LHCN-M2 (cell line): ENCODE results near the gene PRPS1. TPM values are rescaled to one million over a fixed set of nuclear protein-coding genes. Genes with fewer than 3 reads are reported as not detected.
"Not testable (repeated sequence)": the region's sequence is repeated elsewhere in the genome, so short reads cannot be mapped to it uniquely, and the experiment has no call there.

Experiments
- DNase-seq: peaks from one replicate; pipeline ENCODE4 v3.0.0-alpha.2; 2012; ENCODE audit warnings: low read depth
- total RNA-seq: library from RNA; depleted of rRNA; stranded (reverse); fragments of >200 nt; gene quantifications from 2 replicates; pipeline ENCODE4 v1.2.3, GENCODE V29; 2014

PRPS1 gene
- total RNA-seq, 1 experiment from 2014 or later: 42.5 TPM

DNA sequence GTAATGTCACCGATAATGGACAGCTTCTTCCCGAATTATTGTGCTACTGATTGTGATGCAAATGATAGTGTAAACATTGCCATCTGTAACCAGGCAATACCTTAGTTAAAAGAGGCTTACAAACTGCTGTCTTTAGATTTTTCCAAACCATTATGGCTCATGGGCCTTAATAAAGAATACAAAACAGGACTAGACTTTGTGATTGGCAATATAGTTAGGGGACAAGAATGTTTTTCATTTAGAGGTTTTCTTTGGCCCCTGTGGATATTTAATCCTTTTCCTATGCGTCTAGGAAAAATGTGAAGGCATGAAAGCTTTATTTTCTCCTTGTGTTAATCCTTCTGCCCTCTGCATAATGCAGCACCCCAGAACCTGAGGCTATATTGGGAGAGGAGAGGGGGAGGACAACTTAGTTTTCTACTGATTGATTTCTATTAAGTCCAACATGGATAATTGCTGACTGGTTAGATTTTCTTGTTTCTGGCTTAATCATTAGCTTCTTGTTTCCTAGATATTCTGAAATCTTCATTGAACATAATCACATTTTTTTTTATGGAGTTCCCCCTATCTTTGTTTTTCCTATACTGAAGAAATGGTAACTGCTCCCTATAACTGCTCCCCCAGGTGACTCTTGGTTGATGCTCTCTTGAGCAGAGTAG lies 1.9 kb downstream of the PRPS1 start:
- DNase-seq: no peak

DNA sequence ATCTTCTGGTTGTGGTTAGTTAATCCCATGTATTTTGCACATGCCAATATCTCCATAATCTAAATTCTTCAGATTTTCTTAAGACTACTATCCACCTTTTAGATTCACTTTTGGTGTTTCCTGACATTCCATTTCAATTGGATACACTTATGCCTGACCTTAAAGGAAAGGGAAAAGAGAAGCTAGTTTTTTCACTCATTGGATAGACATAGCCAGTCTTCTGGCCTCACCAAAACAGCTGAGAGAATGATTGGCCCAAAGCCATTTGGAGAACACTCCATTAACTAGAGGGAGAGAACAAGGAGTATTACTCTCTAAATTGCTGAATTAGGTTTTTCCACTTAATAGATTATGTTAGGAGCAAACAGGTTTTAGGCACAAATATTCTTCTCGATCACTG lies 4.0 kb downstream of the PRPS1 start:
- DNase-seq: peak; percentile 27

DNA sequence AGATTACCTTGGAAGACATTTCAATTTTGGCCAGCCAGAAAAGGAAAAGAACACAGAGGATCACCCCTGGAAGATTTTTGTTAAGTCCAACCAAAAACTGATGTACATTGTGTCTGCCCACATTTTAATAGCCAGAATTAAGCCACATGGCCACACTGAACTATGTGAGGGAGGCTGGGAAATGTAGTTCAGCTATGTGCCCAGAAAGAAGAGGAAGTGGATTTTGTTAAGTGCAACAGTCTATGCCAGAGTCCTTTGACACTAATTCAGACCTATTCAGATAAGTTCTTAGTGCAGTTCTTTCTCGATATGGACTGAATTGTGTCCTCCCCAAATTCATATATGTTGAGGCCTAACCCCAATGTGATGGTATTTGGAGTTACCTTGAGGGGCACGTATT lies 18.4 kb downstream of the PRPS1 start:
- no peak for DNase-seq

DNA sequence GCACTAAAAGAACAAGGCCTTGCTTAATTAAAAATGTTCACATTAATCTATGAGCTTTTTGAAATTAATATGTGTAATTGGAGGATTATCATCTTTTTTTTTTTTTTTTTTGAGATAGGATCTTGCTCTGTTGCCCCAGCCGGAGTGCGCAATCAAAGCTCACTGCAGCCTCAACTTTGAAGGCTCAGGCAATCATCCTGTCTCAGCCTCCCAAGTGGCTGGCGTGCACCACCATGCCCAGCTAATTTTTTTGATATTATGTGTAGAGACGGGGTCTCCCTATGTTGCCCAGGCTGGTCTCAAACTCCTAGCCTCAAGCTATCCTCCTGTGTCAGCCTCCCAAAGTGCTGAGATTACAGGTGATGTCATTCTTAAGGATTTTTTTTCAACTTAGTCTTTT lies 20.0 kb downstream of the PRPS1 start:
- DNase-seq: no peak

DNA sequence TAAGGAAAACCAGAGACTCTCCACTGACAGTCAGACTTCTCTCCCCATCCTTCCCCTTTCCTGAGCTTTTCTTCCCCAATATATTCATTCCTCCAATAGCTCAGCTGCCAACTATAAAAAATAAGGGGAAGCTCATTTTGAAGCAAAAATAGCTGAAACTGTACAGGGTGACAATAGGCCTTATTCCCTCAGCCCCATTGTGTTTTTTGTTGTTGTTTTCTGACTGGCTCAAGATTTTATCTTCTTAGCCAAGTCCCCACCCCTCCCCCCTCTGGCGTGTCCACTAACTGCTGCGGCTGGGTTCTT lies 26.2 kb downstream of the PRPS1 start:
- DNase-seq: no peak

DNA sequence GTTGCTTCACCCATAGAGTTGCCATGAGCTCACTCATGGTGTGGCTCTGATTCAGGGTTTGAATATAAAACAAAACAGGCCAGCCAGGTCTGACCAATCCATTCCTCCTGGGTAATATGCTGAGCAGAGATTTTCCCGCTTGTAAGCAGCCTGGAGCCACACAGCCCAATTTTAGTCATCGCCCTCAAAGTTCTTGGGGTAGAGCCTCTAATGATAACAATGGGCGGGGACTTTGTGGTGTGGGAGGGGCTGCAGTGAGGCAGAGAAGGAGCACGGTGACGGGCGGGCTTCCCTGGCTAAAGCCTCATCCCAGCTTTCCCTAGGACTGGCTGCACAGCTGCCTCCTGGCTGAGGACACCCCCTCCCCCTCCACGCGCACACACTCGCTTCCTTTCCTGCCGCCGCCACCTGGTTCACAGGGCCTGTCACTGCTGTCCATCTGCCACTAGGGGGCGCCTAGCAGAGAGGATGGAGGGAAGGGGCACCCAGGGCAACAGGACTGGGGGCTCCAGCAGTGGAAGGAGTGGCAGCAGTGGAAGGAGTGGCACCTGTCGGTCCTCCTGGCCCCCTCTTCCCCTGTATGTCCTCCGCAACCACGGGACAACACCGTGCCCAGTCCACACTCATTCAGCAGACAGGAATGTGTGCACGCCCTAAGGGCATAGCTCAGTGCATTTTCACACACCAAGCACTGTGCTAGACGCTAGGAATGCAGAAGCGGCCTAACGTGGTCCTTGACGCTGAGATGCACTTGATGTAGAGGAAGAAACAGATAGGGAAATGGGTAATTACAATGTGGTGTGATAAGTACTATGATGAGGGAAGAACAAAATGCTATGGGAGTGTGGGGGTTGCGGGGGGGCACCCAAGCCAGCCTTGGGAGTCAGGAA lies 26.8 kb downstream of the PRPS1 start:
- DNase-seq: peak; percentile 92

DNA sequence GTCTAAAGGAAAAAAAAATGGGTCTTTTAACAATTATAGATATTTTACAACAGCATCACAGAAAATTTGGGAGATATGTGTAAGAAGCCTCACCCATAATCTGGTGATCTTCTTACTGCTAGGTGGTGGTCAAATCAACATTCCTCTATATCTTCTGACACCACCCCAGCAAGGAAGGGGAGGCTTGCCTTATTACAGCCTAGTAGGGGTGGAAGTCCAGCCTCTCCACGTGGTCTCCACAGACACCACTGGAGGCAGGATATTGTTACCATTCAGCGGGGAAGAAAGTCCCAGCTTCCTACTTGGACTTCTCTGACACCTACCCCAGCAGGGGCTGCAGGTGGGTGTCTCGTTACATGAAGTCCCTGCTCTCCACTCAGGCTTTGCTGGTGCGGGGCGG lies 28.7 kb downstream of the PRPS1 start:
- DNase-seq: no peak

DNA sequence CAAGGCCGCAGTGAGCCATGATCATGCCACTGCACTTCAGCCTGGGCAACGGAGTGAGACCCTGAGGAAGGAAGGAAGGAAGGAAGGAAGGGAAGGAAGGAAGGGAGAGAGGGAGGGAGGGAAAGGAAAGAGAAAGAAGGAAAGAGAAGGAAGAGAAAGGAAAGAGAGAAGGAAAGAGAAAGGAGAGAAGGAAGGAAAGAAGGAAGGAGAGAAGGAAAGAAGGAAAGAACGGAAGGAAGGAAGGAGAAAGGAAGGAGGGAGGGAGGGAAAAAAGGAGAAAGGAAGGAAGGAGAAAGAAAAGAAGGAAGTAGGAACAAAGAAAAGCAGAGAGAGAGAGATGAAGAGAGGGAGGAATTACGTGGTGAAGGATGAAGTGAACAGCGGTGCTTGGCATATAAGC lies 30.4 kb downstream of the PRPS1 start:
- DNase-seq: no peak

DNA sequence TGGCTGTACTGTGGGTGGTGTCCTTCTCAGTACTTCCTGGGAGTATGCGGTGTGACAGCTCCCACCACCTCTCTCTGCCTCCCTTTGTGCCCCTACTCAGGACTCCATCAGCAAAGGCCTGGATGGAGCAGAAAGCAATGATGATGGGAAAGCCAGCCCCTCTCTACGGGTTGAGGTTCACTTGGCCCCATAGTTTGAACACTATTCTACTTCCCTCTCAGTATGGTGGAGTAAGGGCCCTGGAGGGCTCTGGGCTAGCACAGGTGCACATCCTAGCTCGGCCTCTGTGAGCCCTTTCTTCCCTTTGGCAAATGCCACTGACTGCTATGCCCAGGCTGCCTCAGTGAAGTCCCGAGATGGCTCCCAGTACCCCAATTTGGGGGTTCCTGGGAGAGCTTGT lies 31.0 kb downstream of the PRPS1 start:
- no peak for DNase-seq

DNA sequence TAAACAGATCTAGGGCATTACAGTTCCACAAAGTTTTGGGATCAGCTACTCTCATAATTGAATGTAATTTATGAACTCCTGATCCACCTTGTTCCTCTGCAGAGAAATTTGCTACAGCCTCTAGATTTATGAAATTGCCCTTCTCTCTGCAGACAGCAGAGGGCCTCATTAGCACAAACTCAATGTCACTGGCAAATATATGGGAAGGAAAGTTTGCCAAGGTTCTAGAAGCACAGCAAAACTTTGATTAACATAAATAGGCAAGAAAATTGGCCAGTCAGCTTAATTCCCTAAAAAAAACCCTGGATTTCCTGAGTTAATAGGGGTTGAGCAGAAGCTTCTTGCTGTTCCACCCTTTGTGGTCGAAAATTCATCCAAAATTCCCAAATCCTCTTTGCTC lies 31.5 kb downstream of the PRPS1 start:
- peak; percentile 52 for DNase-seq

DNA sequence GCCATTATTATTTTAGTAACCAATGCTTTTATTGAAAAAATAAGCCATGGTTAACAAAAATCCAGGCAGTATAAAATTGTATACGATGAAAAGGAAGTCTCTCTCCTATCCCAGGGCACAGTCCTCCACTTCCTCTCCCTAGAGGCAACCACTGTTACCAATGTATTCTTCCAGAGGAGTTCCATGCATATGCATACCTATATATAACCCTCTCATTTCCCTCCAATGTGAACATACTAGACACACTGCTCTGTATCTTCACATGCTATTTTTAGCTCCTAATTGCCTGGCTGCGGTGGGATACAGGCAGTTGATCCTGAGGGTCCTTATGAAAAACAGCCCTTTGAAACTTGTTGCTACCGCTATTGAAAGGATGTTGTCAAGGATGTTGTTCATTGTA lies 33.8 kb downstream of the PRPS1 start:
- DNase-seq: no peak

DNA sequence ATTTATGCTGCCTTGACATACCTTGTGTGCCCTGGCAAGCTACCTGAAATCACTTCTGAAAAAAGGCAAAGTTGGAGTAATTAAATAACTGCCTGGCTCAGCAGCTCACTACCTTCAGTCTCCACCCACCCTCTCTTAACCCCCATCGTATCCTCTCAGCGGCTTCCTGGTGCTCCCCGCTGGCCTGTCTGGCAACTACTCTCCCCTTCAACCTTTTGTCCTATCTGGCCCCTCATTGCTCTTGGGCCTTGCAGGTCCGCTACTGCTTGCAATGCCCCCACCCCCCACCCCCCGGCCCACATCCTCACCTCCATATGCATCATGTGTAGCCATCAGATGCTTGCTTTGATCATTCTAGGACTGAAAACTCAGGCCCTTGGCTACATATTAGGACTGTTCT lies 34.5 kb downstream of the PRPS1 start:
- DNase-seq: no peak

DNA sequence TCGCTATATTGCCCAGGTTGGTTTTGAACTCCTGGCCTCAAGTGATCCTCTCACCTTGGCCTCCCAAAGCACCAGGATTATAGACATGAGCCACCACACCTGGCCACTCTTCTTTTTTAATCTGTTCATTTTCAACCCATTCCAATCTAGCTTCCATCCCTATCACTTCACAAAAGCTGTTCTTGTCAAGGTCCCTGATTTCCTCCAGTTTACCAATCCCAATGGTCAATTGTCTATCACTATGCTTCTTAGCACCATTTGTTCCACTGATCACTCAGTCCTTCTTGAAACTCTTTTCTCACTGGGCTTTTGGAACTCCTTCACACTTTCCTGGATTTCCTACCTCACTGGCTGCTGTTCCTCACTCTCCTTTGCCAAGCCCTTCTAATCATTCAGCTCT lies 38.6 kb downstream of the PRPS1 start:
- no peak for DNase-seq

DNA sequence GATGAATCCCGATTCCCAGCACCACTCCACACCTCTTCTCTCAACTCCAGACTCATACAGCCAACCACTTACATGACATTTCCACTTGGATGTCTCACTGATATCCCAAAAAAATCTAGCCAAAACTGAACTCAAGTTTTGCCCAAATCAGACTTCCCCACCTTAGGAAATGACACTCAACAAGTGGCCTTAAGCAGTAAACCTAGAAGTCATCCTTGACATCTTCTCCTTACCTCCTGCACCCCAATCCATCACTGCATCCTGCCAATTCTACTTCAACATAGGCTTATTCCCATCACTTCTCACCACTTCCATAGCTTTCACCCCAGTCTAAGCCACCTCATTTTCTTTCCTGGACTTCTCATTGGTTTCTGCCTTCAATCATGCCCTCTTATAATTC lies 39.1 kb downstream of the PRPS1 start:
- no peak for DNase-seq

DNA sequence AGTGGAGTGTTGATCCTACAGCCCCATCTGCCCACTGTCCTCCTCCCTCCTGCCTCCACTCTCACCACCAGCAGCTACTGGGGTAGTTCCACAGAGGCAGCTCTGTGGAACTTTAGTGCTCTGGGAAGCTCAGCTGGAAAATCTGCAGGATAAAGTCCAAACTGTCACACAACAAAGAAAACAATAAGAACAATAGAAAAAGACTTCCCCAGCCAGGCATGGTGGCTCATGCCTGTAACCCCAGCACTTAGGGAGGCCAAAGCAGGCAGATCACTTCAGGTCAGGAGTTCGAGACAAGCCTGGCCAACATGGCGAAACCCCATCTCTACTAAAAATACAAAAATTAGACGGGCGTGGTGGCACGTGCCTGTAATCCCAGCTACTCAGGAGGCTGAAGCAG lies 40.4 kb downstream of the PRPS1 start:
- DNase-seq: not testable (repeated sequence)

DNA sequence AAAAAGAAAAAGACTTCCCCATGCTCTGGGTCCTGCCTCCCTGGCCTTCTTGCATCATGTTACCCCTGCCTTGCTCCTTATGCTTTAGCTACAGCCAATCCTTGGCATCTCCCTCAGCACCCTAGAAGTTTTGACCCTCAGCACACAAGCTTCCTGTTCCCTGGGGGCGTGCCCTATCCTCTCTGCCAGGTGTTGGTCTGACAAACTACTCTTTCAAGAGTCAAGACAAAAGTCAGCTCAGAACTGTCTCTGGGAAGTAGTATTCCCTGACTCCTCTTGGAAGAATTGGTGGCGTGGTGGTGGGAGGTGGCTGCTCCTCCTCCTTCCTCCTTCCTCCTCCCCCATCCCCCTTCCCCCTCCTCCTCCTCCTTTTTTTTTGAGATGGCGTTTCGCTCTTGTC lies 41.0 kb downstream of the PRPS1 start:
- DNase-seq: no peak

DNA sequence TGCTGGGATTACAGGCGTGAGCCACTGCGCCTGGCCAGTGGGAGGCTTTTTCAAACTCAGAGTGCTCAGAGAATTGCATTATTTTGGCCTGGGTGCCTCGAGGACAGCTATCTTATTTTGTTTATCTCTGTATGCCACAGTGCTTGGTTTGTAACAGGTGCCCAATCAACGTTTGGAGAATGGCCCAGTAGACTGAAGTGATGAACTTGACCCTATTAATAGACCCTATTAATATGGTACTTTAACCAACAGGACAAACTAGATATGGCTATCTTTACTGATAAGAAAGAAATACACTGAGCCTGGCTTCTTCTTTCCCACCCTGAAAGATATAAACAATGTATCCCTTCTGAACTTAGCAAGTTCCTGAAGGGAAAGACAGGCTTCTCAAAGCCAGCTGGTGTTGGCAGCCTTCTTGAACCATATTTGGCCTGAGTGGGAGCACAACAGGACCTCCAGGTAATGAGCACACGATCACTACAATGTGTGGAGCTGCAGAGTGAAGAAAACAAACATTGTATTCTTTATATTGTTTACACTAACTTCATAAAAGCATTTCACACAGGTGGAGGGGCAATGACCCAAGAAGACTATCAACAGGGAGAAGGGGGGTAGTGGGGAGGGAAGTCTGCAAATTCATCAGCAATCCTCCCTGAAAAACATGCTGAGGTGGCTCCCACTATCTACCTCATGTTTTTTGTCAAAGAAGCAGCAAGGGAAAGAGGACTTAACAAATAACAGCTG lies 41.7 kb downstream of the PRPS1 start:
- DNase-seq: no peak

DNA sequence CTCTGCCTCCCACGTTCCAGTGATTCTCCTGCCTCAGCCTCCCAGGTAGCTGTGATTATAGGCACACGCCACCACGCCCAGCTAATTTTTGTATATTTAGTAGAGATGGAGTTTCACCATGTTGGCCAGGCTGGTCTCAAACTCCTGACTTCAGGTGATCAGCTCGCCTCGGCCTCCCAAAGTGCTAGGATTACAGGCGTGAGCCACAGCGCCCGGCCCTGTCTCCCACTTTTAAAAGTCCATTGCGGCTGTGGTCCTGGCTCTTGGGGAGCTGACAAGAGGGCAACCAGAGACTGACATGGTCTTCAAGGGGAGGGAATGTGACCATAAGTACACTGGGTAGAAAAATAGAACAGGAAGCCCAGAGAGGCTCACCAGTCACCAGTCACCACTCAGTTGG lies 42.9 kb downstream of the PRPS1 start:
- not testable (repeated sequence) for DNase-seq

DNA sequence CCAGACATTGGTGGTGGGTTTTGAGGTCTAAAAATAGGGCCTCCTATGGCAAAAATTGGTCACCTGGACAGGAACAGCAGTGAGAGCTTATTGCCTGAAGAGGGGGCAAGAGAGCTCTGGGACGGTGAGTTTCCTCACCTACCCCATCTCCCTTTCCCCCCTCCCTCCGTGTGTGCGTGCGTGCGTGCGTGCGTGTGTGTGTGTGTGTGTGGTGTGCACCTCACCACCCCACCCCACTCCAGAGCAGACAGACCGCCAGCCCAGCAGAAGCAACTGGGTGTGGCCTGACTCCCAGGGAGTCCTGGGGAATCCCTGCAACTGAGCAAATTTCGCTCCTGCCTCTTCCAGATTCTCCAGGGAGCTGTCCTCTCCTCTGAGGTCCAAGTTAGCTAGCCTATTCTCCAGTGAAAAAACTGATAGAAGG lies 44.7 kb downstream of the PRPS1 start:
- DNase-seq: peak; percentile 86

DNA sequence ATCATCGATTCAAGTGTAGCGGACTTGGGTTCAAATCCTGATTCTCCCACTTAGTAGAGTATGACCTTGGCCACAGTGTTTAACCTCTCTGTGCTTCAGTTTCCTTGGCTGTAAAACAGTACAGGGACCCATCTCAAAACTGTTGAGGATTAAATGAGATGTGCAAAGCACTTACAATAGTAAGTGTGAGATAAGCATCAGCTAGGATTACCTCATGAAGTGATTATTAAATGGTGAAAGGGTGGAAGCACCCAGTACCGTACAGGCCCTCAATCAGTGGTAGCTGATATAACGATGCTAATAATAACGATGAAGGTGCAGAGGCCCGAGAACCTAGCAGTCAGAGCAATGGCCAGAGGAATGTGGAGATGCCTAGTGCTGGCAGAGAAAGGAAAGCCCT lies 45.1 kb downstream of the PRPS1 start:
- DNase-seq: no peak

DNA sequence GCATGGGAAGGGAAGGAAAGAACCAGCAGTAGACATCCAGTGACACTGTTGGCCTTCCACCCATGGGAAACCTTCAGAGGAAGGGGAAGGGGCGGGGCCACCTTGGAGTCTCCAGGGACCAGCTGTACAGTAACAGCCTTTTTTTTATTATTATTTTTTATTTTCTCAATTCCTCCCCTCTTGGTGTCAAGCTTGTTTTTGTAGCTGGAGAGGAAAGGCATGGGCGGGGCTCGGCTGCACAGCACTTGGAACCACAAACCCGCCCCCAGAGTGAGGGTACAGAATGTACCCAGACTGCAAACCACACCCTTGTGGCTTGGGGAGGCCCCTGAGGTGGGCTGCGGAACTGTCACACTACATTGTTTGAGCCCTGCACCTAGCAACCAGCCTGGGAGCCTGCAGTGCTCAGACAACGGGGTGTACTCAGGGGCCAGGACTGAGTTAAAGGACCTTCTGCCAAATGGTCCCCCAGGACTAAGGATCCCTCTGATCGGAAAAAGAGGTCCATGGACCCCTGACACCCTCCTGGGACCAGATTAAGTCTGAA lies 45.7 kb downstream of the PRPS1 start:
- DNase-seq: peak; percentile 96
